NCI-H460 (cell line): ENCODE measurements around the gene PPP1R7. TPM values are rescaled to one million over a fixed set of nuclear protein-coding genes. Genes with fewer than 3 reads are reported as not detected.
A peak's percentile ranks its signal among the peaks of the same experiment; 100 is the strongest.

Source experiments
- DNase-seq: peaks from one replicate; pipeline ENCODE4 v3.0.0-alpha.2; 2016; ENCODE audit warnings: low read depth; ENCODE audit errors: extremely low read depth
- total RNA-seq: library from RNA; depleted of rRNA; stranded (reverse); fragments of >200 nt; shearing (Covaris generic); gene quantifications from 2 replicates; pipeline ENCODE4 v1.2.3, GENCODE V29; 2014

PPP1R7 gene
- total RNA-seq, 1 experiment from 2014 or later, result 74.1 TPM

DNA sequence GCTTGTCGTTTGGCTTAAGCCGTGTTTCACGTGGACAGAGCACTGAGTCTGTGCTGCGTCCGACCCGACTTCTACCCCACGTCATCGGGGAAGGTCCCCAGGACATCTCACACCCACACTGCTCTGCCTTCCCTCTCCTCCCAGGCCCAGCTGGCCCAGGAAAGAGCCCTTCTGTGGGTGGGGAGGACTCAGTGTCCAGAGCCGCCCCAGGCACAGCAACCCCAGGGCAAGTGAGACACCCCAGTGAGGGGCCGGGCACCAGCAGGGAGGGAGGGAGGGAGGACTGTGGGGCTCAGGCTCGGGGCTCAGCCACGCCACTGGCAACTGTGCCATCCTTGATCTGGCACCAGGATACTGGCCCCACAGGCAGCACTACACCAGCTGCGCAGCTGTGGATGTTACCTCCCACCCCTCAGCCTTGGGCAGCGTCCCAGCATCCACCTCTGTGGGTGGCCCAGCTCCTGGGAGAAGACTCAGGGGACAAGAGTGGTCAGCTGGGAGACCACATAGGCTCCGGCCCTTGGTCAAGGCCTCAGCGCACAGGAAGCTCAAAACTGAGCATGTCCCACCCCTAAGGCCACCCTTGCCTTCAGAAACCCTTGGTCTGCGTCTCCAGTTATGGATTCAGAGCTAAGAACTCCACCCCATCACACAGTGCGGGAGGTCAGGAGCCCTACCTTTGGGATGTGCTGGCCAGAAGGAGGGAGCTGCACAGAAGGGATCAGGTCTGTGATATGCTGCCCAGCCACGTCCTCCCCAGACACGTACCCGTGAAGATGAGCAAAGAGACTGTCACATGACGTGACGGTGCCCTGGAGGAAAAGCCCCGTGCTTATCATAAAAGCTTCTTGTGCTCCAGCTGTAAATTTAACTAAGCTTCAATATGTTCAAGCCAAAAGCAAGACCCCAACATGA is 12.7 kb upstream of the PPP1R7 start:
- no peak for DNase-seq

GRCh38 chr2:241138471-241138870 is 11.8 kb upstream of the PPP1R7 start:
- no peak for DNase-seq

DNA sequence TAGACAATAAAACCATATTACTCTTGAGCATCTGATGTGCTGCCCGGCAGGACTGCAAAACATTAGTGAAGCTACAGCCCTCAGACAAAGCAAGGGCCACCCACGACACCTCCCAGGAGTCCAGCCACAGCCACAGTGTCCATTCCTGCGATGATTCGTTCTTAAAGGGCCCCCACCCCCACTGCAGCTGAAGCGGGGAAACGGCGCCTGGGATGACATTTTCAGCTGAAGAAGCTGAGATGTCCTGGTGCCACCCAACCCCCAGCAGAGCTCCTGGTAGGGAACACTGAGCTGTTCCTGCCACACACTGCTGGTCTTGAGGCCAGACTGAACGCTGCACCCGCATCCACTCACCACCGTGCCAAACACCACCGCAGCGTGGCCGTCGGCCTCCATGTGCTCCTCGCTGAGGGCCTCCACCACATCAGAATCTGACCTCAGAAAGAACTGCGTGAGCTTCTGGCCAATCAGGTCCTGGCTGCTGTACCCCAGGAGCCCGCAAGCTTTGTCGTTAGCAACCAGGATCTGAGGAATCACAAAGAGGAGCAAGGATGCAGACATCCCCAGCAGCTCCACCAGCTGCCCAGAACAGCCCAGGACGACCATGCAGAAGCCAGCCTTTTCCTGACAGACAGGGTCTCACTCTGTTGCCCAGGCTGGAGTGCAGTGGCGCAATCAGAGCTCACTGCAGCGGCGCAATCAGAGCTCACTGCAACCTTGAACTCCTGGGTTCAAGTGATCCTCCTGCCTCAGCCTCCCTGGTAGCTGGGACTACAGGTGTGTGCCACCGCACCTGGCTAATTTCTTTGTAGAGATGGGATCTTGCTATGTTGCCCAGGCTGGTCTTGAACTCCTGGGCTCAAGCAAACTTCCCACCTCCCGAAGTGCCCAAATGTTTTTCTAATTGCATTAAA is 10.5 kb upstream of the PPP1R7 start:
- no peak for DNase-seq

- no peak for DNase-seq
Observed at GRCh38 chr2:241140445-241140840, 9.8 kb upstream of the PPP1R7 start.

DNA sequence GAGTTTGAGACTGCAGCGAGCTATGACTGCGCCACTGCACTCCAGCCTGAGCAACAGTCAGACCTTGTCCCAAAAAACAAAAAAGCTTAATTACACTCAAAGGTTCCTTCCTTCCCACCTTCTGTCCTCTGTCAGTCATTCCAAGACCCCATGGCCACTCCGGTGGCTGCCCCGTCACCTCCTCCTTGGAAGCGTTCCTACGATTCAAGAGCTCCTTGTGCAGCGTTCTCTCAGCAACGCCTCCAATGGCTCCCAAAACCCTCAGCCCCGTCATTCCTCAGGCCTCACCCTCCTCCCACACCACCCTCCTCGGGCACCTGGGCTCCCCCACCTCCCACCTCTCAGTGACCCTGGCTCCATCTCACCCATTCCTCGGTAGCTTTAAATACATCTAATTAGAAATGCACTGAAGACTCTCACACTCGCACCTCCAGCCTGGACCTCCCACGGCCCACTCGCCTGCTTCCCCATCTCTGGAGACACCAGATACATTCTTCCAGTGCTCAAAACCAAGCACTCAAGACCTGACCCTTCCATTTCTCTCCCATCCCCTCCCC is 9.0 kb upstream of the PPP1R7 start:
- no peak for DNase-seq

- DNase-seq, result no peak
Observed at GRCh38 chr2:241142063-241142462, 8.2 kb upstream of the PPP1R7 start.

- no peak for DNase-seq
Observed at GRCh38 chr2:241142593-241142992, 7.7 kb upstream of the PPP1R7 start.

GRCh38 chr2:241146286-241146685 is 4.0 kb upstream of the PPP1R7 start:
- DNase-seq, result no peak

DNA sequence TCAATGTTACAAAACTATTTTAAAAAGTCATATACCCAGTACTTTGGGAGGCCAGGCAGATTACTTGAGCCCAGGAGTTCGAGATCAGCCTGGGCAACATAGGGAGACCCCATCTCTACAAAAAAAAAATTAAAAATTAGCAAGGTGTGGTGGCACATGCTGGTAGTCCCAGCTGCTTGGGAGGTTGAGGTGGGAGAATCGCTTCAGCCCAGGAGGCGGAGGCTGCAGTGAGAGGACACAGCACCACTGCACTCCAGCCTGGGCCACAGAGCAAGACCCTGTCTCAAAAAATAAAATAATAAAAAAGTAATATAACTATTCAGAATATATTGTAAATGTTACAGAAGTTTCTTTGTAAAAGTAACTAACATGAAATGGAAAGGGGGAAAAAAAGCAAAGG is 2.9 kb upstream of the PPP1R7 start:
- DNase-seq, result no peak

GRCh38 chr2:241148239-241148638 is 2.0 kb upstream of the PPP1R7 start:
- no peak for DNase-seq

- peak; percentile 93 for DNase-seq
Observed at GRCh38 chr2:241148891-241149674, 1.2 kb upstream of the PPP1R7 start, which contains the start of gene PASK. TSS of gene PASK (minus strand) at chr2:241149472. CDS start at chr2:241143032, 6,440 bp downstream.

- DNase-seq, result no peak
Observed at GRCh38 chr2:241149675-241149924, 667 bp upstream of the PPP1R7 start.

DNA sequence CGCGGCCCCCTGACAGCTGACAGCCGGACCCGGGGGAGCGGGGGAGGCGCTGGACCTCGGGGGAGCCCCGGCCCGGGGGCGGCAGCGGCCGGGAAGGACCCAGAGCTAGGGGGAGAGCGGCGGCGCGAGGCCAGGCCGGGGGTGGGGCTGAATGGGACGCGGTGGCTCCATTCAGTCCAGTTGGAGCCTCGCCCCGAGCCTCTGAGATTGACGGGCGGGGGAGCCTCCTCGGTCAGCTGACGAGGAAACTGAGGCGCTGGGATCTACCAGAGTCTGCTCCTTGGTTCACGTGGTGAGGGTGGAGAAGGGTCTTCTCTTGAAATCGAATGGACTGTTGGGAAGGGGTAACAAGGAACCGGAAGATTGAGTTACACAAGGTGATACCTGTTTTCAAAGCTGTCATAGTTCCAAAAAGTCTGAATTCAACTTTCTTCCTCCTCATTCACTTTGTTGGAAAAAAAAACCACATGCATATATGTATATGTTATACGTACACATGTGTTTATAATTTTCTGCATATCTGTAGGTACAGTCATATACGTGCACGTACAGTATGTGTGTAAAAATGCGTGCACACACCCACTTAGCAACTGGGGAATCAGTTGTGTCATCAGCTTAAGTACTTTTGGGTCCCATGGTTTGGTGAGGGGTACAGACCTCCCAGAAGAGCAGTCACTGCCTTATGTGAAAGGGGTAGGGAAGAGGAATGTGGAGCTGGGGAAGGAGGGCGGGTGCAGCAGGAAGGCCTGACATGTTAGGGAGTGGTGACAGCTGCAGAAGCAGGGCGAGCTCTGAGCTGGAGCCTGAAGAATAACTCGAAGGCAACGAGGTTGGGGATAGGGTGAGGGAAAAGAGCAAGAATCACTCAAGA is 628 bp downstream of the PPP1R7 start:
- DNase-seq, result no peak

- no peak for DNase-seq
Observed at GRCh38 chr2:241151934-241152660, 1.8 kb downstream of the PPP1R7 start.

GRCh38 chr2:241153616-241154015 is 3.3 kb downstream of the PPP1R7 start:
- DNase-seq, result no peak

DNA sequence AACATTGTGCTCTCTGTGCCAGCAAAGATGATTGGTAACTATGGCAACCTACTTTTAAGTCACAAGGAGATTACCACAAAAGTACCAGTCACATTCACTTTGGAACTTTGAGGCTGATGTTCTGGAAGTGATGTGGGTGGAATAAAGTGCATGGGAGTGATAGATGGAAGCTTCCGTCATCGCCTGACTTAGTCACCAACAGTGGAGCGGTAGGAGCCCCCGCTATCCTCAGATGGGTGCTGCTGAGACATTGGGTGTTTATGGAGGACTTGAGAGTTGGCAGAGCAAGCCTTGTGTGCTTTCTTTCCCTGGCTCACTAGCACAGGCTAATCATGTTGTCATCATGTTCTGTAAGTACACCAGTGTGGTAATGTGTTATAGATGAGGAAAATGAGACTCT is 4.6 kb downstream of the PPP1R7 start:
- no peak for DNase-seq

- DNase-seq, result no peak
Observed at GRCh38 chr2:241155936-241156335, 5.7 kb downstream of the PPP1R7 start.

DNA sequence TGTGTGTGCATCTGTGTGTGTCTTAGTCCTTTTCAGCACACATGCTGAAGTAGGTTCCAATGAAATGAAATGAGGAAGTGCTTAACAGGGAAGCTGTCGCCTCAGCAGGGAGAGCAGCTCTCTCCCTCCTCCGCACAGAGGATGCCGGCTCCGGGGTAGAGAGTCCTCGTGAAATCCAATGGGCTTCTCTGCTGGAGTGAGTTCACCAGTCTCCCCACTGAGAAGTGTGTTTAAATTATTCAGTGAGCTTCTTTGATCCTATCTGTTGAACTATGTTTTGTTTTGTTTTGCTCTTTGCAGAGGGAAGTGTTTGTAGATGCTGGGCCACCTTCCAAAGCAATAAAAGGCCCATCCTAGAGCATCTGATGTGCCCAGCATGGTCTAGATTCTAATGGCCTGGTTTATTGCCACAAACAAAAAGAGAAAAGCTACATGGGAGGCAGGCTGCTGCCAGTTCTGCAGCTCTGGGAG is 6.7 kb downstream of the PPP1R7 start:
- DNase-seq, result no peak
